Fibroblast of the aortic adventitia (primary cell): ENCODE data around the gene PLA2G3. TPM values are rescaled to one million over a fixed set of nuclear protein-coding genes. Genes with fewer than 3 reads are reported as not detected.

ENCODE experiments used
- DNase-seq: peaks from one replicate; pipeline ENCODE4 v3.0.0-alpha.2; 2010; ENCODE audit warnings: low read depth
- H3K4me3 ChIP-seq: 2 replicates; pipeline ENCODE4 v1.5.1; 2011; ENCODE audit warnings: low read depth, mild to moderate bottlenecking, control low read depth, low read length, moderate library complexity
- CTCF ChIP-seq: IDR thresholded peaks from 2 replicates; pipeline ENCODE4 v1.5.1; 2011; ENCODE audit warnings: mild to moderate bottlenecking, low read length, control low read depth, inconsistent platforms; ENCODE audit not compliant: insufficient read depth
- total RNA-seq: library from RNA; depleted of rRNA; stranded (reverse); fragments of >200 nt; gene quantifications from 2 replicates; pipeline ENCODE4 v1.2.3, GENCODE V29; 2012; ENCODE audit warnings: low replicate concordance

The PLA2G3 gene
- total RNA-seq, 1 donor: 0.09 TPM

GRCh38 chr22:31093086-31093850, 47.0 kb downstream of the PLA2G3 start:
- DNase-seq: no peak
- H3K4me3 ChIP-seq: no peak overlapping the region
- no peak for TF ChIP-seq CTCF

- no peak overlapping the region for H3K4me3 ChIP-seq
- TF ChIP-seq CTCF: no peak
- DNase-seq: no peak
Observed at GRCh38 chr22:31092161-31092560, 48.1 kb downstream of the PLA2G3 start.

GRCh38 chr22:31091106-31091975, 49.0 kb downstream of the PLA2G3 start:
- TF ChIP-seq CTCF: no peak
- no peak for DNase-seq
- H3K4me3 ChIP-seq: no peak overlapping the region

GRCh38 chr22:31090217-31091085, 49.9 kb downstream of the PLA2G3 start:
- no peak for TF ChIP-seq CTCF
- DNase-seq: no peak
- H3K4me3 ChIP-seq: no peak overlapping the region

GRCh38 chr22:31089160-31090100, 50.9 kb downstream of the PLA2G3 start:
- peak; percentile 53 for DNase-seq
- no peak overlapping the region for H3K4me3 ChIP-seq
- peak; percentile 89 for TF ChIP-seq CTCF
